Astrocyte of the cerebellum (primary cell): ENCODE data around the gene CTNNA2.

Experiments used
- DNase-seq: peaks from one replicate; pipeline ENCODE4 v3.0.0-alpha.2; 2011; ENCODE audit warnings: low read depth
- H3K4me3 ChIP-seq: 2 replicates; pipeline ENCODE4 v1.5.1; 2011; ENCODE audit warnings: mild to moderate bottlenecking, low read depth, low read length, moderate library complexity
- CTCF ChIP-seq: IDR thresholded peaks from 2 replicates; pipeline ENCODE4 v1.5.1; 2012; ENCODE audit warnings: low read length, low read depth, moderate library complexity, mild to moderate bottlenecking; ENCODE audit errors: missing control alignments
- in situ Hi-C: cut with HindIII; loops from 2 replicates; pipeline ENCODE4 v1.10.0; 2017; ENCODE audit warnings: low sequenced_read_pairs

CTNNA2 gene

GRCh38 chr2:80293039-80293438 is 780.2 kb downstream of the CTNNA2 start:
- TF ChIP-seq CTCF = no peak
- no peak for DNase-seq

GRCh38 chr2:80298954-80299353 is 786.1 kb downstream of the CTNNA2 start:
- DNase-seq = no peak
- H3K4me3 ChIP-seq = no peak overlapping the region
- no peak for TF ChIP-seq CTCF
- in situ Hi-C loops = no loop called here

More at GRCh38 chr2:80293039-80293438, 780.2 kb downstream of the CTNNA2 start:
- H3K4me3 ChIP-seq = no peak overlapping the region
- in situ Hi-C loops = no loop called here

GRCh38 chr2:80299661-80300060 is 786.8 kb downstream of the CTNNA2 start:
- H3K4me3 ChIP-seq = no peak overlapping the region
- in situ Hi-C loops = no loop called here
- no peak for DNase-seq
- TF ChIP-seq CTCF = no peak

GRCh38 chr2:80300346-80300745 is 787.5 kb downstream of the CTNNA2 start:
- in situ Hi-C loops = no loop called here
- no peak overlapping the region for H3K4me3 ChIP-seq
- no peak for DNase-seq
- no peak for TF ChIP-seq CTCF

GRCh38 chr2:80300954-80301353 is 788.1 kb downstream of the CTNNA2 start:
- no peak overlapping the region for H3K4me3 ChIP-seq
- no peak for DNase-seq
- in situ Hi-C loops = no loop called here
- TF ChIP-seq CTCF = no peak

- in situ Hi-C loops = no loop called here
- no peak for TF ChIP-seq CTCF
- DNase-seq = no peak
- no peak overlapping the region for H3K4me3 ChIP-seq
Observed at GRCh38 chr2:80302001-80302313, 789.1 kb downstream of the CTNNA2 start.

GRCh38 chr2:80302314-80303005 is 789.6 kb downstream of the CTNNA2 start:
- in situ Hi-C loops = no loop called here
- TF ChIP-seq CTCF = no peak
- no peak for DNase-seq
- no peak overlapping the region for H3K4me3 ChIP-seq
